Adrenal gland (tissue), 12 donors: ENCODE results near the gene THSD1. TPM values are rescaled to one million over a fixed set of nuclear protein-coding genes. Genes with fewer than 3 reads are reported as not detected.

Source experiments
- DNase-seq, 7 donors: peaks; one replicate each; pipeline ENCODE4 v3.0.0-alpha.2; 2019 to 2020
- H3K27ac ChIP-seq, 5 donors: fragments of 200-600 bp; sonication (generic) in 4 of 5; 1 replicate in 3 of 5; 2 replicates in 2 of 5; pipeline versions ENCODE4 v1.5.1 to v1.8.0; 2016 to 2020; ENCODE audit warnings: mild to moderate bottlenecking in 1 of 5
- H3K27me3 ChIP-seq: fragments of 200-600 bp; 2 replicates; pipeline ENCODE4 v1.8.0; 2021
- H3K36me3 ChIP-seq, 2 donors: fragments of 200-600 bp; replicated peaks in 1 of 2; 1 replicate in 1 of 2; 2 replicates in 1 of 2; pipeline versions ENCODE4 v1.5.1 to v1.8.0; 2018 to 2022
- H3K4me1 ChIP-seq, 2 donors: fragments of 200-600 bp; replicated peaks in 1 of 2; 1 replicate in 1 of 2; 2 replicates in 1 of 2; pipeline versions ENCODE4 v1.5.1 to v1.8.0; 2018 to 2021
- H3K4me3 ChIP-seq, 4 donors: fragments of 200-600 bp; sonication (generic) in 3 of 4; one replicate each; pipeline ENCODE4 v1.5.1; 2016 to 2018
- H3K9me3 ChIP-seq, 3 donors: fragments of 200-600 bp; sonication (generic) in 1 of 3; replicated peaks in 1 of 3; 1 replicate in 2 of 3; 2 replicates in 1 of 3; pipeline versions ENCODE4 v1.5.1 to v1.8.0; 2016 to 2021
- CTCF ChIP-seq, 6 experiments: fragments of 450-650 bp in 4 of 6; fragments of 200-600 bp in 2 of 6; sonication (generic) in 1 of 6; IDR thresholded peaks; 1 replicate in 5 of 6; 2 replicates in 1 of 6; pipeline versions ENCODE4 v1.5.1 to v1.8.0; 2016 to 2021; ENCODE audit warnings: antibody characterized with exemption in 6 of 6, mild to moderate bottlenecking in 2 of 6, moderate library complexity in 1 of 6
- POLR2A ChIP-seq, 2 donors: fragments of 450-650 bp; IDR thresholded peaks; one replicate each; pipeline ENCODE4 v1.6.1; 2017; ENCODE audit warnings: antibody characterized with exemption in 2 of 2, mild to moderate bottlenecking in 2 of 2, moderate library complexity in 1 of 2
- WGBS, 4 donors: extraction: QIAGEN DNeasy Blood & Tissue Kit in 2 of 4; methylation state at CpG; one replicate each; pipeline versions ENCODE4 v1.1.5 to v1.1.7; 2013 to 2017; 5-methylcytosine and 5-hydroxymethylcytosine counted together
- intact Hi-C, 2 donors: fragments of 100-400 bp; cut with DNase I; formaldehyde crosslinking; loops; one replicate each; pipeline versions ENCODE4 v1.14.1 to v1.15.0; 2022 to 2023
- polyA plus RNA-seq, 3 donors: library from polyadenylated mRNA; stranded (reverse); fragments of 200-250 nt in 2 of 3; fragments of 350-450 nt in 1 of 3; fragmentation: Illumina TruSeq in 1 of 3; extraction: RNeasy Lipid Tissue Mini Kit (QIAGEN cat#74804) in 1 of 3; gene quantifications; one replicate each; pipeline ENCODE4 v1.2.3, GENCODE V29; 2013 to 2014
- total RNA-seq, 9 donors: library from RNA; depleted of rRNA in 4 of 9; stranded (reverse); fragments of >200 nt in 4 of 9; fragments of 120-200 nt in 1 of 9; fragmentation: NEBNext Ultra II Directional in 1 of 9; extraction: Animal tissue kit (Norgen Biotek cat#: 25700) in 1 of 9; gene quantifications; one replicate each; pipeline versions ENCODE4 v1.1.0 to v1.2.4, GENCODE V29; 2013 to 2023
- donor health status: healthy with polysubstance abuse.
- donor health status: Bipolar disorder and iron deficiency.
- donor health status: DM: yes; HTN: yes; CAD: no.
- donor health status: DM: no; HTN: no; CAD: no.
- donor health status: DM: no; HTN: no; CAD: no.
- donor health status: DM: yes; HTN: yes; CAD: no.

Gene THSD1
- total and polyA plus RNA-seq, 12 donors = 0.95 to 6.4 (median 3.3) TPM

- intact Hi-C loops = no loop called here
- no peaks in the 10 kb centered on the region for H3K27me3 ChIP-seq
- H3K9me3 ChIP-seq = no peaks in the 10 kb centered on the region
- WGBS, 4 donors = 51 to 53% (median 52%) methylated on average over 4 of the region's 4 CpGs
- H3K27ac ChIP-seq = peak overlapping the region in 1 of 5 donors; percentile 43
- peaks cover 4 to 13% of the 10 kb centered on the region in 2 donors for H3K4me1 ChIP-seq
- H3K36me3 ChIP-seq = no peaks in the 10 kb centered on the region
- peak overlapping the region in 1 of 4 donors; percentile 27 for H3K4me3 ChIP-seq
- DNase-seq = no peak
- no peak for TF ChIP-seq POLR2A (IDR thresholded peaks at IDR 0.05)
- TF ChIP-seq CTCF (IDR thresholded peaks at IDR 0.05) = no peak
Observed at GRCh38 chr13:52406629-52407028, 657 bp upstream of the THSD1 start.

GRCh38 chr13:52405369-52405766 lies 604 bp downstream of the THSD1 start:
- intact Hi-C loops = no loop called here
- Histone ChIP-seq H3K4me3 (peak overlapping the region in 2 of 4 donors; percentile 16 to 27), H3K9me3 (no peaks in the 10 kb centered on the region), H3K27me3 (no peaks in the 10 kb centered on the region), H3K36me3 (no peaks in the 10 kb centered on the region), H3K4me1 (peaks cover 4 to 13% of the 10 kb centered on the region in 2 donors), H3K27ac (no peak overlapping the region)
- WGBS, 4 donors = 11 to 13% (median 12%) methylated on average over 14 of the region's 14 CpGs
- no peak for DNase-seq
- no peak for TF ChIP-seq CTCF (IDR thresholded peaks at IDR 0.05)

DNA sequence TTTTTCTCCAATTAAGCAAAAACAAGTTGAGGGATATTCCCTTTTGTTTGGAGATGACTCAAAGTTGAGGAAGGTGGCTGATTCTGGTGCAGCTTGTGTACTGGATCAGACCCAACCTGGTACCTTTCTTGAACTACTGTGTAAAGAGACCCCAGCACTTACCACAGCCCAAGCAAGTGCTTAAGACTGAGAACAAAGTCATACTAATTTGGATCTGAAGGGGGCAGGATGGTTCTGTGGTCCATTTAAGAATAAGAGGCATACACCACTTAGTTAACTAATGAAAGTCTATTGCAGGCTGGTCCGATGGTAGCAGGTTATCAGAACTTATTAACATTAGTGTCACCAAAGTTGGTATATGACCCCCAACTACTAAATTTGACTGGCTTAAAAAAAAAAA lies 6.3 kb downstream of the THSD1 start:
- Histone ChIP-seq H3K27me3 (no peaks in the 10 kb centered on the region), H3K9me3 (no peaks in the 10 kb centered on the region), H3K4me1 (no peaks in the 10 kb centered on the region), H3K4me3 (no peak overlapping the region), H3K36me3 (no peaks in the 10 kb centered on the region), H3K27ac (no peak overlapping the region)
- DNase-seq = no peak
- TF ChIP-seq POLR2A (IDR thresholded peaks at IDR 0.05) (no peak), CTCF (IDR thresholded peaks at IDR 0.05) (no peak)
- 81 to 86% (median 83%) methylated on average over 1 of the region's 1 CpG for WGBS, 4 donors
- intact Hi-C loops = no loop called here

DNA sequence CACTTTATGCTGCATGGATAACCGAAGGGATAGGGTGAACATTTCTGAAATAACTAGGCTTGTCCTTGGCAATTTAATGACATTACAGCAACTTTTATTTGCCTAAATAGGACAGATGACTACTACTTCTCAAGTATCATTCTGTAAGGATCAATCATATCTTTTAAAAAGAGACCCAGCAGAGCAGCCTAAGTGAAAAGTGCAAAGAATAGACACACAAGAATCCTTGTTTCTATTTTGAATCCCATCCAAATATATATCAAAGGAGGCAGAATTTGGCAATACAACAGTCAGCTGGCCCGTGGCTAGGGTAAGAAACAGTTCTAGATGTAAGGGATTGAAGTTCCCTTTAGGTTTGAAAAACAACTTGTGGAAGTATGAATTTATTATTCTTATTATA lies 6.9 kb downstream of the THSD1 start:
- TF ChIP-seq CTCF (IDR thresholded peaks at IDR 0.05) (no peak), POLR2A (IDR thresholded peaks at IDR 0.05) (no peak)
- 24 to 44% (median 31%) methylated on average over 2 of the region's 2 CpGs for WGBS, 4 donors
- Histone ChIP-seq H3K9me3 (no peaks in the 10 kb centered on the region), H3K36me3 (no peaks in the 10 kb centered on the region), H3K27me3 (no peaks in the 10 kb centered on the region), H3K27ac (no peak overlapping the region), H3K4me3 (no peak overlapping the region), H3K4me1 (no peaks in the 10 kb centered on the region)
- intact Hi-C loops = no loop called here
- no peak for DNase-seq
